SK-N-SH (cell line): Measurements from ENCODE around the gene CCM2. TPM values are rescaled to one million over a fixed set of nuclear protein-coding genes. Genes with fewer than 3 reads are reported as not detected.

Experiments
- CTCF ChIA-PET: fragments of 300-600, 350-600 bp; formaldehyde crosslinking; extraction: SDS; loops from one replicate; lab custom pipeline; 2021; lab: Yijun Ruan, JAX
- POLR2A ChIA-PET: fragments of 350-600 bp; sonication (Branson Sonifier 250); formaldehyde crosslinking; extraction: SDS; loops from one replicate; lab custom pipeline; 2020; ENCODE audit warnings: antibody characterized with exemption, inconsistent platforms; lab: Yijun Ruan, JAX
- DNase-seq: peaks from one replicate; pipeline ENCODE4 v3.0.0; 2012
- H2AFZ ChIP-seq: fragments of 200-600 bp; sonication (generic); 2 replicates; pipeline ENCODE4 v1.8.1; 2016; ENCODE audit warnings: antibody characterized with exemption, mild to moderate bottlenecking, low read depth
- H3F3A ChIP-seq: fragments of 200-600 bp; sonication (generic); replicated peaks from 2 replicates; pipeline ENCODE3; 2016; ENCODE audit warnings: antibody characterized with exemption, mild to moderate bottlenecking; ENCODE audit not compliant: insufficient read depth
- H3K27ac ChIP-seq, 2 experiments: fragments of 200-500 bp in 1 of 2; fragments of 200-600 bp in 1 of 2; sonication (Bioruptor generic) in 1 of 2; sonication (generic), shearing (Covaris generic) in 1 of 2; 2 replicates each; pipeline versions ENCODE4 v1.5.1 to v1.6.1; 2014 to 2016; ENCODE audit warnings: low read depth in 2 of 2, inconsistent platforms in 1 of 2, low read length in 1 of 2, mild to moderate bottlenecking in 1 of 2, mixed read lengths in 1 of 2
- H3K27me3 ChIP-seq: fragments of 200-600 bp; sonication (generic), shearing (Covaris generic); 2 replicates; pipeline ENCODE4 v1.6.1; 2016; ENCODE audit warnings: mixed run types; ENCODE audit not compliant: insufficient read depth
- H3K36me3 ChIP-seq, 2 experiments: fragments of 200-500 bp in 1 of 2; fragments of 200-600 bp in 1 of 2; sonication (Bioruptor generic) in 1 of 2; sonication (generic) in 1 of 2; replicated peaks in 1 of 2; 2 replicates each; pipeline versions ENCODE3 to v1.5.1; 2014 to 2016; ENCODE audit warnings: low read length in 1 of 2, mild to moderate bottlenecking in 1 of 2; ENCODE audit not compliant: insufficient read depth in 2 of 2, control insufficient read depth in 1 of 2
- H3K4me1 ChIP-seq, 2 experiments: fragments of 200-500 bp in 1 of 2; fragments of 200-600 bp in 1 of 2; sonication (Bioruptor generic) in 1 of 2; sonication (generic), shearing (Covaris generic) in 1 of 2; 2 replicates each; pipeline versions ENCODE4 v1.5.1 to v1.6.1; 2014 to 2016; ENCODE audit warnings: low read depth in 1 of 2, low read length in 1 of 2, mixed run types in 1 of 2; ENCODE audit not compliant: insufficient read depth in 2 of 2, control insufficient read depth in 1 of 2
- H3K4me2 ChIP-seq: fragments of 200-600 bp; sonication (generic), shearing (Covaris generic); 2 replicates; pipeline ENCODE4 v1.6.1; 2017; ENCODE audit warnings: mixed run types
- H3K4me3 ChIP-seq, 2 experiments: fragments of 200-500 bp in 1 of 2; fragments of 200-600 bp in 1 of 2; sonication (Bioruptor generic) in 1 of 2; sonication (generic), shearing (Covaris generic) in 1 of 2; 2 replicates each; pipeline versions ENCODE4 v1.5.1 to v1.8.1; 2014 to 2016; ENCODE audit warnings: low read depth in 2 of 2, inconsistent platforms in 1 of 2, low read length in 1 of 2, mild to moderate bottlenecking in 1 of 2, mixed read lengths in 1 of 2, moderate library complexity in 1 of 2
- H3K79me2 ChIP-seq: fragments of 200-600 bp; sonication (generic); 2 replicates; pipeline ENCODE4 v1.8.1; 2017; ENCODE audit warnings: mild to moderate bottlenecking; ENCODE audit not compliant: insufficient read depth
- H3K9ac ChIP-seq: fragments of 200-600 bp; sonication (generic); 2 replicates; pipeline ENCODE4 v1.6.1; 2017; ENCODE audit warnings: mixed run types
- H3K9me2 ChIP-seq: fragments of 200-600 bp; sonication (generic); 2 replicates; pipeline ENCODE4 v1.6.1; 2017; ENCODE audit warnings: mixed run types
- H3K9me3 ChIP-seq: fragments of 200-600 bp; sonication (generic); 2 replicates; pipeline ENCODE4 v1.6.1; 2017; ENCODE audit warnings: mixed run types, mild to moderate bottlenecking, moderate library complexity
- H4K20me1 ChIP-seq: fragments of 200-600 bp; sonication (generic); 2 replicates; pipeline ENCODE4 v1.6.1; 2017; ENCODE audit warnings: mild to moderate bottlenecking, mixed run types; ENCODE audit not compliant: insufficient read depth
- CHD2 ChIP-seq: fragments of 150-350 bp; IDR thresholded peaks from 2 replicates; pipeline ENCODE4 v1.6.1; 2018; ENCODE audit warnings: low read length; ENCODE audit not compliant: partially characterized antibody
- GABPA ChIP-seq: IDR thresholded peaks from 2 replicates; pipeline ENCODE4 v1.4.0; 2012; ENCODE audit warnings: low read depth, mild to moderate bottlenecking
- JUND ChIP-seq: IDR thresholded peaks from 2 replicates; pipeline ENCODE4 v1.4.0; 2012
- MEF2A ChIP-seq: IDR thresholded peaks from 2 replicates; pipeline ENCODE4 v1.4.0; 2012; ENCODE audit warnings: low read depth, borderline replicate concordance
- NFIC ChIP-seq: IDR thresholded peaks from 2 replicates; pipeline ENCODE4 v1.4.0; 2012; ENCODE audit warnings: borderline replicate concordance
- RAD21 ChIP-seq: IDR thresholded peaks from 2 replicates; pipeline ENCODE4 v1.6.1; 2012; ENCODE audit warnings: mild to moderate bottlenecking, low read length
- RCOR1 ChIP-seq: fragments of 150-350 bp; IDR thresholded peaks from 2 replicates; pipeline ENCODE4 v1.6.1; 2017; ENCODE audit warnings: antibody characterized with exemption, low read length
- RFX5 ChIP-seq: IDR thresholded peaks from 2 replicates; pipeline ENCODE4 v1.6.1; 2012; ENCODE audit warnings: mild to moderate bottlenecking, improper control_type of control experiment, low read length
- RXRA ChIP-seq: IDR thresholded peaks from 2 replicates; pipeline ENCODE4 v1.4.0; 2012; ENCODE audit warnings: low read depth, mild to moderate bottlenecking, borderline replicate concordance
- SIN3A ChIP-seq: IDR thresholded peaks from 2 replicates; pipeline ENCODE4 v1.6.1; 2012; ENCODE audit warnings: low read depth, mild to moderate bottlenecking, low read length, moderate library complexity, borderline replicate concordance
- SMC3 ChIP-seq: IDR thresholded peaks from 2 replicates; pipeline ENCODE4 v1.6.1; 2012; ENCODE audit warnings: low read depth, low read length, improper control_type of control experiment
- TAF1 ChIP-seq: IDR thresholded peaks from 2 replicates; pipeline ENCODE4 v1.6.1; 2012; ENCODE audit warnings: low read depth, mild to moderate bottlenecking, low read length, moderate library complexity, borderline replicate concordance
- TCF12 ChIP-seq: IDR thresholded peaks from 2 replicates; pipeline ENCODE4 v1.4.0; 2012
- TEAD4 ChIP-seq: IDR thresholded peaks from 2 replicates; pipeline ENCODE4 v1.4.0; 2012; ENCODE audit warnings: mild to moderate bottlenecking, borderline replicate concordance; ENCODE audit not compliant: insufficient read depth
- USF1 ChIP-seq: IDR thresholded peaks from 2 replicates; pipeline ENCODE4 v1.4.0; 2012; ENCODE audit warnings: low read depth, borderline replicate concordance
- WGBS: methylation state at CpG from one replicate; pipeline ENCODE4 v1.1.6; 2017; ENCODE audit warnings: low lambda C conversion rate; 5-methylcytosine and 5-hydroxymethylcytosine counted together
- polyA plus RNA-seq, 3 experiments: library from polyadenylated mRNA; depleted of rRNA; stranded (reverse); fragments of >200 nt; gene quantifications; 2 replicates each; pipeline ENCODE4 v1.2.3, GENCODE V29; 2012
- TF ChIP-seq, protein P1 (sequence below): IDR thresholded peaks from 2 replicates; pipeline ENCODE4 v1.4.0; 2012; ENCODE audit warnings: low read depth
- TF ChIP-seq, protein P2 (sequence below): fragments of 150-350 bp; IDR thresholded peaks from 2 replicates; pipeline ENCODE4 v1.6.1; 2016; ENCODE audit warnings: mild to moderate bottlenecking, low read depth, low read length

CCM2 gene
- polyA plus RNA-seq, 1 of the 3 experiments (the other 2 are of a cell fraction), result 83.2 TPM

GRCh38 chr7:44969049-44969700 is 30.8 kb upstream of the CCM2 start:
- POLR2A ChIA-PET, result no interaction called here
- no peaks in the 10 kb centered on the region for H3K27me3 ChIP-seq
- CTCF ChIA-PET, result interaction anchor here (0.6 to 6.2 kb wide), 4 partner anchors 21 to 885 kb away, joined by 3 to 125 read pairs (median 4); no protein-coding TSS in a partner anchor
- no peaks in the 10 kb centered on the region for H4K20me1 ChIP-seq
- H3K9me2 ChIP-seq, result no peaks in the 10 kb centered on the region
- peak; percentile 19 for DNase-seq
- no peaks in the 10 kb centered on the region for H3K36me3 ChIP-seq
- H2AFZ ChIP-seq, result no peak overlapping the region
- H3K4me3 ChIP-seq, result no peak overlapping the region
- H3K4me2 ChIP-seq, result no peak overlapping the region
- H3F3A ChIP-seq, result no peaks in the 10 kb centered on the region
- H3K27ac ChIP-seq, result no peak overlapping the region
- no peaks in the 10 kb centered on the region for H3K9me3 ChIP-seq
- H3K79me2 ChIP-seq, result no peaks in the 10 kb centered on the region
- peaks cover 0 to 3% of the 10 kb centered on the region in 2 experiments; a peak in 1 of 4 replicates for H3K4me1 ChIP-seq
- TF ChIP-seq CHD2, result no peak
- TF ChIP-seq NFIC, result no peak
- TF ChIP-seq, protein P1, sequence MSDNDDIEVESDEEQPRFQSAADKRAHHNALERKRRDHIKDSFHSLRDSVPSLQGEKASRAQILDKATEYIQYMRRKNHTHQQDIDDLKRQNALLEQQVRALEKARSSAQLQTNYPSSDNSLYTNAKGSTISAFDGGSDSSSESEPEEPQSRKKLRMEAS, result no peak
- TF ChIP-seq GABPA, result no peak
- no peak for TF ChIP-seq TAF1
- TF ChIP-seq RXRA, result no peak
- TF ChIP-seq TCF12, result no peak
- TF ChIP-seq, protein P2, sequence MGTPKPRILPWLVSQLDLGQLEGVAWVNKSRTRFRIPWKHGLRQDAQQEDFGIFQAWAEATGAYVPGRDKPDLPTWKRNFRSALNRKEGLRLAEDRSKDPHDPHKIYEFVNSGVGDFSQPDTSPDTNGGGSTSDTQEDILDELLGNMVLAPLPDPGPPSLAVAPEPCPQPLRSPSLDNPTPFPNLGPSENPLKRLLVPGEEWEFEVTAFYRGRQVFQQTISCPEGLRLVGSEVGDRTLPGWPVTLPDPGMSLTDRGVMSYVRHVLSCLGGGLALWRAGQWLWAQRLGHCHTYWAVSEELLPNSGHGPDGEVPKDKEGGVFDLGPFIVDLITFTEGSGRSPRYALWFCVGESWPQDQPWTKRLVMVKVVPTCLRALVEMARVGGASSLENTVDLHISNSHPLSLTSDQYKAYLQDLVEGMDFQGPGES, result no peak
- no peak for TF ChIP-seq SIN3A
- TF ChIP-seq TEAD4, result no peak
- TF ChIP-seq SMC3, result no peak
- no peak for TF ChIP-seq RAD21
- TF ChIP-seq JUND, result no peak
- no peak for TF ChIP-seq USF1
- TF ChIP-seq RFX5, result no peak
- TF ChIP-seq MEF2A, result no peak
- no peak for TF ChIP-seq RCOR1
- TF ChIP-seq, all 33 proteins: peak for 0
- WGBS, result 89% methylated on average over 10 of the region's 11 CpGs
- H3K9ac ChIP-seq, result no peak overlapping the region
